ENCODE measurements around the gene OR10G3.

GRCh38 chr14:21525571-21525961, 54.3 kb downstream of the OR10G3 start:
- TF ChIP-seq, protein P1, sequence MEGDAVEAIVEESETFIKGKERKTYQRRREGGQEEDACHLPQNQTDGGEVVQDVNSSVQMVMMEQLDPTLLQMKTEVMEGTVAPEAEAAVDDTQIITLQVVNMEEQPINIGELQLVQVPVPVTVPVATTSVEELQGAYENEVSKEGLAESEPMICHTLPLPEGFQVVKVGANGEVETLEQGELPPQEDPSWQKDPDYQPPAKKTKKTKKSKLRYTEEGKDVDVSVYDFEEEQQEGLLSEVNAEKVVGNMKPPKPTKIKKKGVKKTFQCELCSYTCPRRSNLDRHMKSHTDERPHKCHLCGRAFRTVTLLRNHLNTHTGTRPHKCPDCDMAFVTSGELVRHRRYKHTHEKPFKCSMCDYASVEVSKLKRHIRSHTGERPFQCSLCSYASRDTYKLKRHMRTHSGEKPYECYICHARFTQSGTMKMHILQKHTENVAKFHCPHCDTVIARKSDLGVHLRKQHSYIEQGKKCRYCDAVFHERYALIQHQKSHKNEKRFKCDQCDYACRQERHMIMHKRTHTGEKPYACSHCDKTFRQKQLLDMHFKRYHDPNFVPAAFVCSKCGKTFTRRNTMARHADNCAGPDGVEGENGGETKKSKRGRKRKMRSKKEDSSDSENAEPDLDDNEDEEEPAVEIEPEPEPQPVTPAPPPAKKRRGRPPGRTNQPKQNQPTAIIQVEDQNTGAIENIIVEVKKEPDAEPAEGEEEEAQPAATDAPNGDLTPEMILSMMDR (IDR thresholded peaks at IDR 0.05): no peak
- TF ChIP-seq POLR2A (IDR thresholded peaks at IDR 0.05; ENCODE audit: low read depth): no peak
- TF ChIP-seq EP300 (IDR thresholded peaks at IDR 0.05): no peak
